RPMI7951 (cell line): ENCODE measurements around the gene KDM4B. TPM values are rescaled to one million over a fixed set of nuclear protein-coding genes. Genes with fewer than 3 reads are reported as not detected.
A peak's percentile ranks its signal among the peaks of the same experiment; 100 is the strongest.

ENCODE experiments used
- DNase-seq: peaks from one replicate; pipeline ENCODE4 v3.0.0-alpha.2; 2012; ENCODE audit warnings: low read depth
- total RNA-seq: library from RNA; depleted of rRNA; stranded (reverse); fragments of >200 nt; shearing (Covaris generic); gene quantifications from 2 replicates; pipeline ENCODE4 v1.2.3, GENCODE V29; 2014

Gene KDM4B
- total RNA-seq, 1 experiment from 2014 or later: 6.2 TPM

DNA sequence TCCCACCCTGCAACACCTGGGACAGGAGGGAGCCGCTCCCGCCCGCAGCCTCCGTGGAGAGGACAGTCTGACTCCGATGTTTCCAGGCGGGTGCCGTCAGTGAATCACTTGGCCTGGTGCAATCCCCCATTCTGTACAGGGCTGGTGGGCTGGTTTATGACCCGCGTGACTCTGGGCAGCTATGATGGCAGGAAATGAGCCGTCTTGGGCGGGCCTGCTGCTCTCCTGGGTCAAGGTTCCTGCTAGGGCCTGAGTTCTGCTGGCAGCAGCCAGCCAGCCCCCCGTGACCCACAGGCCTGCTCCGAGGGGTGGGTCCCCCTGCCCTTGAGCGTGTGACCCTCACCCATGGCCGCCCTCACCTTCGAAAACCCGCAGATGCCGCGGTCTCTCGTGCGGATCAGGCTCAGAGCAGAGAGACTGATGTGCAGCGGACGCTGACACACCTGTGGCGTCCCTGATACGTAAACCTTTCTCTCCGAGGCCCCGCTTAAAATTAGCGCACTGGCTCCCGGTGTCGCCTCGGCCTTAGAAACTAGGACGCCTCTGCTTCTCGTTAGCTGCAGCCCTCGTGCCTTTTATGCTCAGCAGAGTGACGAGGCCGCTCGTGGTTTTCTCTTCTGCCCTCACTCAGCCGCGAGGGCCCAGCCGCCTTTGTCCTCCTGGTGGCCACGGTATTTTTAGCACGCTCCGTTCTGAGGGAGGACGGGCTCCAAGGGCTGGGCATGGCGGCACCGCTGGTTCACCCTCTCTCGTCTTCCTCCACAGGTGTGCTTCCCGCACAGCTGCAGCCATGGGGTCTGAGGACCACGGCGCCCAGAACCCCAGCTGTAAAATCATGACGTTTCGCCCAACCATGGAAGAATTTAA is 63.4 kb downstream of the KDM4B start:
- no peak for DNase-seq

- DNase-seq: no peak
These were observed 66.3 kb downstream of the KDM4B start for GRCh38 chr19:5035105-5035761.

DNA sequence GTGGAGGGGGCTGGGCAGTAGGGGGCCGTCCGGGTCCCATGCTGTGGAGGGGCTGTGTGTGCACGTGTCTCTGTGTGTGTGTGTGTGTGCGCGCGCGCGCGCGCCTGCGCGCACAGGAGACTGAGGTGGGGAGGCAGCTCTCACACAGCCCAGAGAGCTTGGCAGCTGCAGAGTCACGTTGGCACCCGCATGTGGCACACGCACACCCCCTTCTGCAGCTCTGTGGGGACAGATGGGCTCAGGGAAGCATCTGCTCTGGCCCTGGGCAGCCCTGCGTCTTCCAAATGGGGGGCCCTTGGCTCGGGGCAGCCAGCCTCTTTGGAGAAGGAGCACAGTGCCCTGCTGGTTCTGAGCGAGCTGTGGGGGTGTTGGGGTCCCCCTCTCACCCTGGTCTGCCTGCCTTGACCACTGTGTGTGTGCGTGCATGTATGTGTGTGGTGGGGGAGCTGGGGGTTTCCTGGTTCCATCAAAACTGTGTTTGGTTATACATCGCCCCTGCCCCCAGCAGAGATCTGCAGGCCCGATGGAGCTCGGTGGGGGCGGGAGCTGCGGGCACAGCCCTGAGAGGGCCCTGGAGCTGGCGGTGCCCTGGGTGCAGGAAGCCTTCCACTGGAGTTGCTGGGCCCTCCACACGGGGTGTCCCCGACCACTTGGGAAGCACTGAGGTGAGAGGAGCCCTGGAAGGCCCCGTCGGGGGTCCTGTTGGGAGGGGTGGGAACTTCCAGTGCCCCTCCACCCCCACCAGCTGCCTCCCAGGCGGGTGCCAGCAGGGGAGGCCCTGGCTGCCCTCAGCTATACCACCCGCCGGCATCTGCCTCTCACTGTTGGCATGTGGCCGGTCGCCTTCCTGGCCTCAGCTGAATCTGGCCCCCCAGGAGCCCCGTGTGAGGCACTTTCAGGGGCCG is 67.1 kb downstream of the KDM4B start:
- DNase-seq: no peak

- DNase-seq: peak; percentile 96
These were observed 68.0 kb downstream of the KDM4B start for GRCh38 chr19:5036698-5037563.

- DNase-seq: no peak
These were observed 69.0 kb downstream of the KDM4B start for GRCh38 chr19:5037936-5038335.

- no peak for DNase-seq
These were observed 69.8 kb downstream of the KDM4B start for GRCh38 chr19:5038631-5039271.

DNA sequence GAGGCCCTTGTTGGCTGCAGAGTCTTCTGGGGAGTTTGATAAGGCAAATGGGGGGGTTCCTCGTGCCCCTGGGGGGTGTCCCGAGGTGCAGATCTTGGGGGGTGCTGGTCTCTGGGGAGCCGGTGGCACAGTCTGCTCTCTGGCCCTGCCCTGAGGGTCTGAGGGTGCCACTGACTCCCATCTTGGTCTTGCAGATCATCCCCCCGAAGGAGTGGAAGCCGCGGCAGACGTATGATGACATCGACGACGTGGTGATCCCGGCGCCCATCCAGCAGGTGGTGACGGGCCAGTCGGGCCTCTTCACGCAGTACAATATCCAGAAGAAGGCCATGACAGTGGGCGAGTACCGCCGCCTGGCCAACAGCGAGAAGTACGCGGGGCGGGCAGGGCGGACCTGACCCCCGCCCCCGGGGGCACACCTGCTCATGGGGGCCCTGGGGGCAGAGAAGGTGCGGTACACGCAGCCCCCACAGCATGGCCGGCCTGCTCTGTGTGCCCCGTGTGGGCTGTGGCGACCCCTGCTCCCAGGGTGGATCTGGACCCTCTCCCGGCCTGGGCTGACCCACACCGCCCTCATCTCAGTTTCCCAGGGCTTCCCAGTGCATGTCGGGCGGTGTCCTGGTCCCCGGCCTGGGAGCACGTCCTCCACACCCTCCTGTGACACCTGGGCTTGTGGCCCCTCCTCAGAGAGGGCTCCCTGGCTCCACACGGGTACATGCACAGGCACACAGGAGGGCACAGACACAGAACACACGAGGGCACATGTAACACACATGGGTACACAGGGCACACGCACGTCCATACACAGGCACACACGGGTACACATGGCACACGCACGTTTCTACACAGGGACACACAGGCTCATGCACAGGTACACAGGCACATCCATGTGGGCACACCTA is 71.0 kb downstream of the KDM4B start:
- no peak for DNase-seq

DNA sequence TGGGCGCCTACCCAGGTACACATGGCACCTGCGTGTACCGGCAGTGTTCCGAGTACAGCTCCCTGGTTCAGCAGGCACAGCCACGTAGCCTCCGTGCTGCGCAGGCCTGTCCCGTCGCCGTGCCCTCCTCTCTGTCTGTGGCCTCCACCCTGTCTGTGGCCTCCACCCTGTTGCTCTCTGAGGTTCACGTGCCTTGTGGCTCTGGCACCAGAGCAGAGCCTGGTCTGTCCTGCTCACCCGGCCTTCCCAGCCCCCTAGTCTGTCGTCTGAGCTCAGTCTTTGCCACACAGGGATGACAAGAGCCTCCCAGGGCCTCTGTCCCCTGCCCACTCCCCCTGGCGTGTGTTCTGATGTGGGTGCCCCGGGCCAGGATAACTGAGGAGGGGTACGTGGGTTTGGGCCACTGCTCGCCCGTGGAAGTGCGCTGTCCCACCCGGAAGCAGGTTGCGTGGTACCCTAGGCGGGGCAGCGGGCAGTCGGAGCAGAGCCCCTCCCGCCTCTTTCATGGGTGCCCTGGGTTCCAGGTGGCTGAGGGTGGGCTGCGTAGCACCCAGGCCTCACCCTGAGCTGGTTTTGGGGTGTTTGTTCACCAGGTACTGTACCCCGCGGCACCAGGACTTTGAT is 71.7 kb downstream of the KDM4B start:
- DNase-seq: no peak

- no peak for DNase-seq
These were observed 72.4 kb downstream of the KDM4B start for GRCh38 chr19:5041168-5041912.

DNA sequence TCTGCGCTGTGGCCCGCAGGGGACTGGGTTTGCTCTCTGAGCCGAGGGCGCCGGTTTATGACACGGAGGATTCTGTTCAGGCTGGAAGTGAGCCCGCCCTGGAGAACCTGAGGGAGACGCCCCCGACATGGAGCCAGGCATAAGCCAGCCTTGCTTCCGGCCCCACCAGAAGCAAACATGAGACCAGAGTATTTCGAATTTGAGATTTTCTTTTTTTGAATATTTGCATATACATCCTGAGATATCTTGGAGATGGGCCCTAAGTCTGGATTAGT is 72.9 kb downstream of the KDM4B start:
- no peak for DNase-seq

- no peak for DNase-seq
These were observed 73.6 kb downstream of the KDM4B start for GRCh38 chr19:5042556-5042955.

DNA sequence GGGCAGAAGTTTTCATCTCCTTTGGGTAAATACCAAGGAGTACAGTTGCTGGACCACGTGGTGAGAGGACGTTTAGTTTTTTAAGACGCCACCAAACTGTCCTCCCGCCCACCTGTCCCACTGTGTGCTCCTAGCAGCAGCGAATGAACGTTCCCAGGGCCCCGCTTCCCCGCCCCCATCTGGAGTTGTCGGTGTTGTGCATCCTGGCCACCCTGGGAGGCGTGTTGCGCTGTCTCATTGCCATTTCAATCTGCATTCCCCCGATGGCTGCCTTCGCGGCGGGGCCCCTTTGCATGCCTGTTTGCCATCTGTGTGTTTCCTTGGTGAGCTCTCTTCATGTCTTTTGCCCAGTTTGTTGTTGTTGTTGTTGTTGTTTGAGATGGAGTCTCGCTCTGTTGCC is 76.1 kb downstream of the KDM4B start:
- no peak for DNase-seq

GRCh38 chr19:5045956-5046338 is 77.0 kb downstream of the KDM4B start:
- no peak for DNase-seq

GRCh38 chr19:5046339-5047039 is 77.6 kb downstream of the KDM4B start:
- DNase-seq: peak; percentile 34

DNA sequence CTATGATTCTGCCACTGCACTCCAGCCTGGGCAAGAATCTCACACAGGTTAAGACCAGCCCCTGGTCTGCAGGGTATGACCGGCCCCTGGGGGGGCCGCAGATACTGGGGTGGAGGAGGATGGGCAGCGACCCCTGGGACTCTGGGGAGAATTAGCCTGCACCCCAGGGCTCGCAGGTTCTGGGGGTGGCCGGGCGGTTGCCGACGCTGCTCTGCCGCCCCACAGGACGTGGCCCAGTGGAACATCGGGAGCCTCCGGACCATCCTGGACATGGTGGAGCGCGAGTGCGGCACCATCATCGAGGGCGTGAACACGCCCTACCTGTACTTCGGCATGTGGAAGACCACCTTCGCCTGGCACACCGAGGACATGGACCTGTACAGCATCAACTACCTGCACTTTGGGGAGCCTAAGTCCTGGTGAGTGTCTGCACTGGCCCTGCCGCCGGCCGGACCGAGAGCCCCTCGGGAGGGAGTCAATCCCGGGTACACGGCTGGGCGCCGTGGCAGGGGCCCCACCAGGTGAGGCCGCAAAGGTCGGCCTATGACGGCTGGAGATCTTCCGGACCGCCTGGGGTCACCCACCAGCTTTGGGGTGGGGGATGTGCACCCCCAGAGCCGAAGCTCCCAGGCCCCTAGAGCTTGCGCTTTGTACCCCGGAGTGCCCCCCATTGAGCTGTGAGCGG is 78.5 kb downstream of the KDM4B start:
- no peak for DNase-seq

- peak; percentile 77 for DNase-seq
These were observed 79.3 kb downstream of the KDM4B start for GRCh38 chr19:5048091-5048726.
